Dermis microvascular lymphatic vessel endothelial cell (primary cell): ENCODE measurements around the gene NTM. TPM values are rescaled to one million over a fixed set of nuclear protein-coding genes. Genes with fewer than 3 reads are reported as not detected.

ENCODE experiments used
- DNase-seq, 2 donors: peaks; one replicate each; pipeline versions ENCODE4 v3.0.0 to v3.0.0-alpha.2; 2010; ENCODE audit warnings: low read depth in 2 of 2
- total RNA-seq: library from RNA; depleted of rRNA; stranded (reverse); fragments of >200 nt; gene quantifications from 2 replicates; pipeline ENCODE4 v1.2.1, GENCODE V29; 2014

Gene NTM
- total RNA-seq, 1 donor from 2014 or later, result under 0.01 TPM

GRCh38 chr11:131815590-131815989 is 445.2 kb downstream of the NTM start:
- no peak for DNase-seq

GRCh38 chr11:131816051-131816450 is 445.6 kb downstream of the NTM start:
- DNase-seq, result no peak

GRCh38 chr11:131817687-131818188 is 447.3 kb downstream of the NTM start:
- no peak for DNase-seq

GRCh38 chr11:131819865-131820264 is 449.4 kb downstream of the NTM start:
- DNase-seq, result no peak

- no peak for DNase-seq
Observed at GRCh38 chr11:131822506-131822905, 452.1 kb downstream of the NTM start.

- no peak for DNase-seq
Observed at GRCh38 chr11:131823772-131824171, 453.4 kb downstream of the NTM start.

GRCh38 chr11:131824771-131825170 is 454.4 kb downstream of the NTM start:
- DNase-seq, result no peak

- DNase-seq, result no peak
Observed at GRCh38 chr11:131827430-131827829, 457.0 kb downstream of the NTM start.

- no peak for DNase-seq
Observed at GRCh38 chr11:131829725-131830124, 459.3 kb downstream of the NTM start.

GRCh38 chr11:131832079-131832478 is 461.7 kb downstream of the NTM start:
- DNase-seq, result no peak

- no peak for DNase-seq
Observed at GRCh38 chr11:131833366-131833765, 463.0 kb downstream of the NTM start.

- no peak for DNase-seq
Observed at GRCh38 chr11:131837562-131837961, 467.1 kb downstream of the NTM start.

GRCh38 chr11:131838016-131838415 is 467.6 kb downstream of the NTM start:
- DNase-seq, result no peak

- no peak for DNase-seq
Observed at GRCh38 chr11:131839326-131839725, 468.9 kb downstream of the NTM start.

- no peak for DNase-seq
Observed at GRCh38 chr11:131840545-131840944, 470.1 kb downstream of the NTM start.

- DNase-seq, result no peak
Observed at GRCh38 chr11:131841028-131841427, 470.6 kb downstream of the NTM start.

- no peak for DNase-seq
Observed at GRCh38 chr11:131841925-131842635, 471.7 kb downstream of the NTM start.

- DNase-seq, result no peak
Observed at GRCh38 chr11:131845255-131845654, 474.8 kb downstream of the NTM start.

GRCh38 chr11:131849485-131849884 is 479.1 kb downstream of the NTM start:
- no peak for DNase-seq

- DNase-seq, result no peak
Observed at GRCh38 chr11:131850507-131850906, 480.1 kb downstream of the NTM start.

- DNase-seq, result no peak
Observed at GRCh38 chr11:131851964-131852755, 481.7 kb downstream of the NTM start.

GRCh38 chr11:131852757-131853156 is 482.3 kb downstream of the NTM start:
- DNase-seq, result no peak

GRCh38 chr11:131854391-131854790 is 484.0 kb downstream of the NTM start:
- no peak for DNase-seq
